A549 (cell line): Measurements from ENCODE around the gene PIM1. TPM values are rescaled to one million over a fixed set of nuclear protein-coding genes. Genes with fewer than 3 reads are reported as not detected.
"Not testable (repeated sequence)": the region's sequence is repeated elsewhere in the genome, so short reads cannot be mapped to it uniquely, and the experiment has no call there.

Experiments used
- ATAC-seq, 2 experiments: fragments of 200-7000 bp in 1 of 2; fragments of >200 bp in 1 of 2; cut with Nextera tagmentation in 1 of 2; cut with Tn5 transposase in 1 of 2; 3 replicates each; pipeline versions ENCODE4 v1.8.0 to v1.9.1; 2018 to 2020; ENCODE audit warnings: mild to moderate bottlenecking in 1 of 2, moderate library complexity in 1 of 2
- CTCF ChIA-PET: fragments of 300-600 bp; sonication (Branson Sonifier 250); formaldehyde crosslinking; extraction: SDS; loops from one replicate; lab custom pipeline; 2021; ENCODE audit warnings: antibody characterized with exemption, inconsistent platforms; lab: Yijun Ruan, JAX
- POLR2A ChIA-PET: fragments of 350-600 bp; formaldehyde crosslinking; extraction: SDS; loops from one replicate; lab custom pipeline; 2021; ENCODE audit warnings: antibody characterized with exemption, inconsistent platforms; lab: Yijun Ruan, JAX
- DNase-seq, 2 experiments: peaks; one replicate each; pipeline versions ENCODE4 v3.0.0 to v3.0.0-alpha.2; 2011 to 2016; ENCODE audit warnings: low read depth in 1 of 2, low spot score in 1 of 2
- FAIRE-seq: peaks from 2 replicates; lab custom pipeline; 2011; peaks lifted over from hg19 to GRCh38; lab: Jason Lieb, UNC
- H3K27ac ChIP-seq, 2 experiments: fragments of >200 bp; sonication (Bioruptor Twin); formaldehyde crosslinking; 3 replicates each; pipeline ENCODE4 v1.5.1; 2016 to 2017
- H3K4me1 ChIP-seq: fragments of >200 bp; sonication (Bioruptor Twin); formaldehyde crosslinking; 3 replicates; pipeline ENCODE4 v1.6.1; 2016
- H3K4me2 ChIP-seq: fragments of >200 bp; sonication (Bioruptor Twin); formaldehyde crosslinking; 3 replicates; pipeline ENCODE4 v1.6.1; 2016
- H3K4me3 ChIP-seq: fragments of >200 bp; sonication (Bioruptor Twin); formaldehyde crosslinking; 3 replicates; pipeline ENCODE4 v1.5.1; 2016
- H3K9me3 ChIP-seq: fragments of >200 bp; sonication (Bioruptor Twin); formaldehyde crosslinking; 3 replicates; pipeline ENCODE4 v1.6.1; 2016
- BCL3 ChIP-seq: fragments of >200 bp; sonication (Bioruptor Twin); formaldehyde crosslinking; IDR thresholded peaks from 3 replicates; pipeline ENCODE4 v1.6.1; 2016
- BHLHE40 ChIP-seq: IDR thresholded peaks from 2 replicates; pipeline ENCODE4 v1.6.1; 2012; ENCODE audit warnings: low read depth, low read length, inconsistent platforms
- CBX2 ChIP-seq: fragments of 200-600 bp; sonication (generic); IDR thresholded peaks from 2 replicates; pipeline ENCODE4 v1.6.1; 2016; ENCODE audit warnings: low read depth, mild to moderate bottlenecking, borderline replicate concordance
- CHD4 ChIP-seq: fragments of 200-600 bp; sonication (generic); IDR thresholded peaks from 2 replicates; pipeline ENCODE4 v1.6.1; 2016; ENCODE audit warnings: antibody characterized with exemption, mild to moderate bottlenecking, borderline replicate concordance
- FOSB ChIP-seq: fragments of 250-450 bp; sonication (Bioruptor Pico); IDR thresholded peaks from 2 replicates; pipeline ENCODE4 v1.5.0; 2020; ENCODE audit warnings: mild to moderate bottlenecking, moderate library complexity
- FOXS1 ChIP-seq: fragments of 250-450 bp; sonication (Bioruptor Pico); IDR thresholded peaks from 2 replicates; pipeline ENCODE4 v1.5.0; 2020; ENCODE audit warnings: mild to moderate bottlenecking, moderate library complexity
- HDAC2 ChIP-seq: fragments of 200-600 bp; sonication (generic); IDR thresholded peaks from 2 replicates; pipeline ENCODE4 v1.6.1; 2016
- HES2 ChIP-seq: fragments of >200 bp; sonication (Bioruptor Twin); formaldehyde crosslinking; IDR thresholded peaks from 2 replicates; pipeline ENCODE4 v1.6.1; 2016
- HOXB13 ChIP-seq: fragments of 250-450 bp; sonication (Bioruptor Pico); IDR thresholded peaks from 2 replicates; pipeline ENCODE4 v1.5.0; 2020; ENCODE audit warnings: low read depth, mild to moderate bottlenecking, moderate library complexity
- JUNB ChIP-seq: fragments of >200 bp; sonication (Bioruptor Twin); formaldehyde crosslinking; IDR thresholded peaks from 2 replicates; pipeline ENCODE4 v1.6.1; 2016
- MYC ChIP-seq: IDR thresholded peaks from 2 replicates; pipeline ENCODE4 v1.6.1; 2012; ENCODE audit warnings: mild to moderate bottlenecking, inconsistent platforms, low read length, improper control_type of control experiment, borderline replicate concordance
- PHF8 ChIP-seq: fragments of 200-600 bp; sonication (generic); IDR thresholded peaks from 2 replicates; pipeline ENCODE4 v1.6.1; 2016; ENCODE audit warnings: low read depth, mild to moderate bottlenecking, antibody characterized with exemption, moderate library complexity, borderline replicate concordance
- RAD21 ChIP-seq, 2 experiments: fragments of >200 bp in 1 of 2; sonication (Bioruptor Twin) in 1 of 2; formaldehyde crosslinking in 1 of 2; IDR thresholded peaks in 1 of 2; conservative IDR thresholded peaks in 1 of 2; 2 replicates in 1 of 2; 3 replicates in 1 of 2; pipeline ENCODE4 v1.6.1; 2012 to 2018; ENCODE audit warnings: inconsistent platforms in 1 of 2
- SMC3 ChIP-seq: fragments of >200 bp; sonication (Bioruptor Twin); formaldehyde crosslinking; IDR thresholded peaks from 3 replicates; pipeline ENCODE4 v1.6.1; 2018; ENCODE audit warnings: inconsistent platforms
- ZNF302 ChIP-seq: fragments of 250-450 bp; sonication (Bioruptor Pico); IDR thresholded peaks from 2 replicates; pipeline ENCODE4 v1.9.0; 2021; ENCODE audit warnings: inconsistent platforms, mild to moderate bottlenecking, moderate library complexity
- WGBS: methylation state at CpG from one replicate; pipeline ENCODE4 v1.1.6; 2017; ENCODE audit errors: missing lambda C conversion rate; 5-methylcytosine and 5-hydroxymethylcytosine counted together
- polyA plus RNA-seq, 4 experiments: library from polyadenylated mRNA; depleted of rRNA in 3 of 4; stranded (reverse); fragments of >200 nt; fragmentation: RNase III in 1 of 4; extraction: RNeasy Plus Mini Kit Qiagen cat#74134 plus additional on column Dnase treatment in 1 of 4; gene quantifications; 2 replicates in 3 of 4; 3 replicates in 1 of 4; pipeline ENCODE4 v1.2.3, GENCODE V29; 2011 to 2017
- TF ChIP-seq, protein P1 (sequence below): IDR thresholded peaks from 2 replicates; pipeline ENCODE4 v1.6.1; 2012
- TF ChIP-seq, protein P2 (sequence below): fragments of 200-600 bp; sonication (generic); IDR thresholded peaks from 2 replicates; pipeline ENCODE4 v1.6.1; 2016; ENCODE audit warnings: antibody characterized with exemption, mild to moderate bottlenecking, moderate library complexity
- TF ChIP-seq, protein P3 (sequence below): fragments of 250-450 bp; sonication (Bioruptor Pico); IDR thresholded peaks from 2 replicates; pipeline ENCODE4 v1.5.0; 2021; ENCODE audit warnings: mild to moderate bottlenecking, moderate library complexity, borderline replicate concordance

PIM1 gene
- polyA plus RNA-seq, 2 of the 4 experiments (the other 2 are of a cell fraction), result 15.4 to 19.0 TPM

GRCh38 chr6:37190159-37190535 is 20.2 kb downstream of the PIM1 start:
- Histone ChIP-seq H3K27ac (no peak overlapping the region), H3K4me1 (no peaks in the 10 kb centered on the region), H3K9me3 (no peaks in the 10 kb centered on the region), H3K4me3 (no peak overlapping the region), H3K4me2 (no peak overlapping the region)
- FAIRE-seq, result no peak
- POLR2A ChIA-PET, result no interaction called here
- 94% methylated on average over 1 of the region's 1 CpG for whole genome bisulfite sequencing
- no peak for ATAC-seq
- DNase-seq, result no peak
- TF ChIP-seq HOXB13 (no peak), HDAC2 (no peak), JUNB (no peak), RAD21 (conservative IDR thresholded peaks at IDR 0.05 in 1 of 2, IDR thresholded peaks at IDR 0.05 in 1 of 2) (no peak), ZNF302 (CRISPR knock-in tag) (no peak), FOSB (CRISPR knock-in tag) (no peak), CBX2 (no peak), BHLHE40 (no peak), CHD4 (no peak), MYC (no peak), BCL3 (no peak), HES2 (no peak), SMC3 (no peak)
- TF ChIP-seq, protein P1, sequence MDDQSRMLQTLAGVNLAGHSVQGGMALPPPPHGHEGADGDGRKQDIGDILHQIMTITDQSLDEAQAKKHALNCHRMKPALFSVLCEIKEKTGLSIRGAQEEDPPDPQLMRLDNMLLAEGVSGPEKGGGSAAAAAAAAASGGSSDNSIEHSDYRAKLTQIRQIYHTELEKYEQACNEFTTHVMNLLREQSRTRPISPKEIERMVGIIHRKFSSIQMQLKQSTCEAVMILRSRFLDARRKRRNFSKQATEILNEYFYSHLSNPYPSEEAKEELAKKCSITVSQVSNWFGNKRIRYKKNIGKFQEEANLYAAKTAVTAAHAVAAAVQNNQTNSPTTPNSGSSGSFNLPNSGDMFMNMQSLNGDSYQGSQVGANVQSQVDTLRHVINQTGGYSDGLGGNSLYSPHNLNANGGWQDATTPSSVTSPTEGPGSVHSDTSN, result no peak
- CTCF ChIA-PET, result interaction anchor here (0.7 to 1.6 kb wide), 6 partner anchors 18 to 172 kb away, joined by 3 to 7 read pairs (median 4); no protein-coding TSS in a partner anchor

DNA sequence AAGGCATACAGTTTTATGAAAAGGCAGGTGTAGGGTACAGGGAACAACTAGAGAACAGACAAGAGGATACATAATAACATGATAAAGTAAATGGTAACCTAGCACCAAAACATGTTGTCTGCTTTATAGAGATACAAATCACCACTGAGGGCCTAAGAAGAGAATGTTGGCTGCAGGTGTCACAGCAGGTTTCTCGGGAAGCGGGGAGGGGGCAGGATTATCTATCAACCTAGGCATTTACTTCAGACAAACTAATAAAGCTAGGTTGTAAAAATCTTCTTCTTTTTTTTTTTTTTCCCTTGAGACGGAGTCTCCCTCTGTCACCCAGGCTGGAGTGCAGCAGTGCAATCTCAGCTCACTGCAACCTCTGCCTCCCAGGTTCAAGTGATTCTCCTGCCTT is 22.7 kb downstream of the PIM1 start:
- CTCF ChIA-PET, result interaction anchor here (1.1 to 25.6 kb wide), 3 partner anchors 11 to 169 kb away, joined by 3 to 546 read pairs (median 3); no protein-coding TSS in a partner anchor
- Histone ChIP-seq H3K4me2 (no peak overlapping the region), H3K9me3 (no peaks in the 10 kb centered on the region), H3K27ac (no peak overlapping the region), H3K4me3 (no peak overlapping the region), H3K4me1 (no peaks in the 10 kb centered on the region)
- FAIRE-seq (no peak), ATAC-seq (no peak), DNase-seq (no peak)
- TF ChIP-seq, protein P2, sequence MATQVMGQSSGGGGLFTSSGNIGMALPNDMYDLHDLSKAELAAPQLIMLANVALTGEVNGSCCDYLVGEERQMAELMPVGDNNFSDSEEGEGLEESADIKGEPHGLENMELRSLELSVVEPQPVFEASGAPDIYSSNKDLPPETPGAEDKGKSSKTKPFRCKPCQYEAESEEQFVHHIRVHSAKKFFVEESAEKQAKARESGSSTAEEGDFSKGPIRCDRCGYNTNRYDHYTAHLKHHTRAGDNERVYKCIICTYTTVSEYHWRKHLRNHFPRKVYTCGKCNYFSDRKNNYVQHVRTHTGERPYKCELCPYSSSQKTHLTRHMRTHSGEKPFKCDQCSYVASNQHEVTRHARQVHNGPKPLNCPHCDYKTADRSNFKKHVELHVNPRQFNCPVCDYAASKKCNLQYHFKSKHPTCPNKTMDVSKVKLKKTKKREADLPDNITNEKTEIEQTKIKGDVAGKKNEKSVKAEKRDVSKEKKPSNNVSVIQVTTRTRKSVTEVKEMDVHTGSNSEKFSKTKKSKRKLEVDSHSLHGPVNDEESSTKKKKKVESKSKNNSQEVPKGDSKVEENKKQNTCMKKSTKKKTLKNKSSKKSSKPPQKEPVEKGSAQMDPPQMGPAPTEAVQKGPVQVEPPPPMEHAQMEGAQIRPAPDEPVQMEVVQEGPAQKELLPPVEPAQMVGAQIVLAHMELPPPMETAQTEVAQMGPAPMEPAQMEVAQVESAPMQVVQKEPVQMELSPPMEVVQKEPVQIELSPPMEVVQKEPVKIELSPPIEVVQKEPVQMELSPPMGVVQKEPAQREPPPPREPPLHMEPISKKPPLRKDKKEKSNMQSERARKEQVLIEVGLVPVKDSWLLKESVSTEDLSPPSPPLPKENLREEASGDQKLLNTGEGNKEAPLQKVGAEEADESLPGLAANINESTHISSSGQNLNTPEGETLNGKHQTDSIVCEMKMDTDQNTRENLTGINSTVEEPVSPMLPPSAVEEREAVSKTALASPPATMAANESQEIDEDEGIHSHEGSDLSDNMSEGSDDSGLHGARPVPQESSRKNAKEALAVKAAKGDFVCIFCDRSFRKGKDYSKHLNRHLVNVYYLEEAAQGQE, result no peak
- TF ChIP-seq, protein P3, sequence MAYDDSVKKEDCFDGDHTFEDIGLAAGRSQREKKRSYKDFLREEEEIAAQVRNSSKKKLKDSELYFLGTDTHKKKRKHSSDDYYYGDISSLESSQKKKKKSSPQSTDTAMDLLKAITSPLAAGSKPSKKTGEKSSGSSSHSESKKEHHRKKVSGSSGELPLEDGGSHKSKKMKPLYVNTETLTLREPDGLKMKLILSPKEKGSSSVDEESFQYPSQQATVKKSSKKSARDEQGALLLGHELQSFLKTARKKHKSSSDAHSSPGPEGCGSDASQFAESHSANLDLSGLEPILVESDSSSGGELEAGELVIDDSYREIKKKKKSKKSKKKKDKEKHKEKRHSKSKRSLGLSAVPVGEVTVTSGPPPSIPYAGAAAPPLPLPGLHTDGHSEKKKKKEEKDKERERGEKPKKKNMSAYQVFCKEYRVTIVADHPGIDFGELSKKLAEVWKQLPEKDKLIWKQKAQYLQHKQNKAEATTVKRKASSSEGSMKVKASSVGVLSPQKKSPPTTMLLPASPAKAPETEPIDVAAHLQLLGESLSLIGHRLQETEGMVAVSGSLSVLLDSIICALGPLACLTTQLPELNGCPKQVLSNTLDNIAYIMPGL (CRISPR knock-in tag), result no peak
- TF ChIP-seq FOXS1 (CRISPR knock-in tag), result no peak
- no peak for TF ChIP-seq PHF8
- no peak for TF ChIP-seq RAD21 (conservative IDR thresholded peaks at IDR 0.05 in 1 of 2, IDR thresholded peaks at IDR 0.05 in 1 of 2)
- POLR2A ChIA-PET, result no interaction called here
- 90% methylated on average over 3 of the region's 3 CpGs for WGBS

DNA sequence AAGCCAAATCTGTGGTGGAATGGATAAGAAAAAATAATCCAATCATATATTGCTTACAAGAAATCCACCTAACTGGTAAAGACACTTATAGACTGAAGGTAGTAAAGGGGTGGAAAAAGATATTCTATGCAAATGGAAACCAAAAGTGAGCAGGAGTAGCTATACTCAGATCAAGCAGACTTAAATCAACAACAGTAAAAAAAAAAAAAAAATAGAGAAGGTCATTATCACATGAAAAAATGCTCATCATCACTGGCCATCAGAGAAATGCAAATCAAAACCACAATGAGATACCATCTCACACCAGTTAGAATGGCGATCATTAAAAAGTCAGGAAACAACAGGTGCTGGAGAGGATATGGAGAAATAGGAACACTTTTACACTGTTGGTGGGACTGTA is 24.9 kb downstream of the PIM1 start:
- CTCF ChIA-PET, result interaction anchor here (1.0 to 25.6 kb wide), 5 partner anchors 10 to 172 kb away, joined by 3 to 546 read pairs (median 5); no protein-coding TSS in a partner anchor
- H3K4me3 ChIP-seq, POLR2A ChIA-PET, H3K27ac ChIP-seq, DNase-seq, H3K4me2 ChIP-seq, ATAC-seq, H3K4me1 ChIP-seq, H3K9me3 ChIP-seq, FAIRE-seq: not testable (repeated sequence)
- 67% methylated on average over 1 of the region's 1 CpG for WGBS

DNA sequence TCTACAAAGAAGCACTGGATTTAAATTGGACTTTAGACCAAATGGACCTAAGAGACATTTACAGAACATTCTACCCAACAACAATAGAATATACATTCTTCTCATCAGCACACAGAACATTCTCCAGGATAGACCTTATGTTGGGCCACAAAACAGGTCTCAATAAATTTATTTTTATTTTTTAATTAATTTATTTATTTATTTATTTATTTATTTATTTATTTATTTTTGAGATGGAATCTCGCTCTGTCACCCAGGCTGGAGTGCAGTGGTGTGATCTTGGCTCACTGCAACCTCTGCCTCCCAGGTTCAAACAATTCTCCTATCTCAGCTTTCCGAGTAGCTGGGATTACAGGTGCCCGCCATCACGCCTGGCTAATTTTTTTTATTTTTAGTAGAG is 26.5 kb downstream of the PIM1 start:
- H3K4me1 ChIP-seq, DNase-seq, FAIRE-seq, H3K4me2 ChIP-seq, POLR2A ChIA-PET, H3K27ac ChIP-seq, H3K4me3 ChIP-seq, H3K9me3 ChIP-seq, ATAC-seq: not testable (repeated sequence)
- WGBS, result 87% methylated on average over 4 of the region's 4 CpGs
- CTCF ChIA-PET, result interaction anchor here (1.2 to 25.6 kb wide), 3 partner anchors 14 to 173 kb away, joined by 3 to 546 read pairs (median 12); no protein-coding TSS in a partner anchor
